H1 (cell line): ENCODE measurements around the gene SNTN. TPM values are rescaled to one million over a fixed set of nuclear protein-coding genes. Genes with fewer than 3 reads are reported as not detected.

ENCODE experiments used
- CTCF ChIA-PET: fragments of 300-600 bp; sonication (Branson Sonifier 250); formaldehyde crosslinking; loops from one replicate; lab custom pipeline; 2021; ENCODE audit not compliant: partially characterized antibody; lab: Charles Lee
- POLR2A ChIA-PET: fragments of 300-600 bp; sonication (Branson Sonifier 250); formaldehyde crosslinking; loops from one replicate; lab custom pipeline; 2021; ENCODE audit warnings: inconsistent platforms; ENCODE audit not compliant: partially characterized antibody; lab: Charles Lee
- DNase-seq, 2 experiments: peaks; one replicate each; pipeline versions ENCODE4 v3.0.0 to v3.0.0-alpha.2; 2010 to 2022; ENCODE audit warnings: low spot score in 2 of 2, low read depth in 1 of 2, mixed read lengths in 1 of 2
- FAIRE-seq: peaks from 2 replicates; lab custom pipeline; 2011; peaks lifted over from hg19 to GRCh38; lab: Jason Lieb, UNC
- H2AFZ ChIP-seq: 2 replicates; pipeline ENCODE4 v1.8.1; 2012; ENCODE audit warnings: low read length, inconsistent platforms
- H2AK5ac ChIP-seq: 2 replicates; pipeline ENCODE4 v1.6.1; 2013; ENCODE audit warnings: low read depth, low read length
- H2BK120ac ChIP-seq: replicated peaks from 2 replicates; pipeline ENCODE3; 2013; ENCODE audit warnings: low read depth, low read length, inconsistent platforms
- H2BK12ac ChIP-seq: 2 replicates; pipeline ENCODE4 v1.6.1; 2013; ENCODE audit warnings: low read depth, low read length
- H2BK15ac ChIP-seq: 2 replicates; pipeline ENCODE4 v1.6.1; 2013; ENCODE audit warnings: low read length
- H2BK20ac ChIP-seq: 2 replicates; pipeline ENCODE4 v1.6.1; 2013; ENCODE audit warnings: low read length
- H2BK5ac ChIP-seq: 2 replicates; pipeline ENCODE4 v1.6.1; 2013; ENCODE audit warnings: low read depth, low read length
- H3K14ac ChIP-seq: 2 replicates; pipeline ENCODE4 v1.6.1; 2013; ENCODE audit warnings: inconsistent platforms; ENCODE audit not compliant: insufficient read length
- H3K18ac ChIP-seq: 2 replicates; pipeline ENCODE4 v1.6.1; 2013; ENCODE audit warnings: low read length; ENCODE audit errors: extremely low read depth
- H3K23ac ChIP-seq: 2 replicates; pipeline ENCODE4 v1.6.1; 2013; ENCODE audit warnings: inconsistent platforms; ENCODE audit not compliant: insufficient read length
- H3K23me2 ChIP-seq: 2 replicates; pipeline ENCODE4 v1.6.1; 2013; ENCODE audit warnings: low read depth, low read length
- H3K27ac ChIP-seq: 2 replicates; pipeline ENCODE4 v1.6.1; 2011; ENCODE audit warnings: low read depth, low read length, inconsistent platforms
- H3K27me3 ChIP-seq, 4 experiments: replicated peaks in 1 of 4; 1 replicate in 1 of 4; 2 replicates in 3 of 4; pipeline versions ENCODE4 v1.6.1 to v1.8.1; 2011 to 2013; ENCODE audit warnings: low read length in 3 of 4, mild to moderate bottlenecking in 3 of 4, inconsistent platforms in 2 of 4, mixed read lengths in 2 of 4, moderate library complexity in 1 of 4; ENCODE audit not compliant: control insufficient read depth in 3 of 4, insufficient read depth in 3 of 4; ENCODE audit errors: extremely low read depth in 1 of 4
- H3K36me3 ChIP-seq, 4 experiments: 2 replicates each; pipeline versions ENCODE4 v1.6.1 to v1.8.1; 2011 to 2013; ENCODE audit warnings: mild to moderate bottlenecking in 4 of 4, low read length in 3 of 4, moderate library complexity in 2 of 4, control low read depth in 1 of 4, inconsistent platforms in 1 of 4; ENCODE audit not compliant: insufficient read depth in 4 of 4, control insufficient read depth in 2 of 4
- H3K4ac ChIP-seq: replicated peaks from 2 replicates; pipeline ENCODE3; 2013; ENCODE audit warnings: low read length, low read depth, mixed read lengths, inconsistent platforms; ENCODE audit not compliant: insufficient read length
- H3K4me1 ChIP-seq, 4 experiments: replicated peaks in 1 of 4; 1 replicate in 1 of 4; 2 replicates in 3 of 4; pipeline versions ENCODE4 v1.6.1 to v1.8.1; 2011 to 2013; ENCODE audit warnings: low read length in 3 of 4, inconsistent platforms in 2 of 4, mixed read lengths in 1 of 4; ENCODE audit not compliant: insufficient read depth in 4 of 4, control insufficient read depth in 3 of 4
- H3K4me2 ChIP-seq, 2 experiments: 2 replicates each; pipeline versions ENCODE4 v1.6.1 to v1.8.1; 2011 to 2013; ENCODE audit warnings: low read depth in 2 of 2, low read length in 2 of 2, control low read depth in 1 of 2, inconsistent platforms in 1 of 2, mild to moderate bottlenecking in 1 of 2; ENCODE audit not compliant: insufficient read depth in 1 of 2
- H3K4me3 ChIP-seq, 4 experiments: fragments of 200-600, 300-600 bp in 1 of 4; sonication (generic), shearing (Covaris generic), sonication (Bioruptor Twin) in 1 of 4; 2 replicates each; pipeline versions ENCODE4 v1.5.1 to v1.8.1; 2011 to 2016; ENCODE audit warnings: low read length in 4 of 4, low read depth in 3 of 4, control low read depth in 2 of 4, inconsistent platforms in 2 of 4, mild to moderate bottlenecking in 2 of 4, mixed read lengths in 1 of 4, moderate library complexity in 1 of 4; ENCODE audit not compliant: insufficient read depth in 2 of 4; ENCODE audit errors: extremely low read depth in 1 of 4
- H3K56ac ChIP-seq: replicated peaks from 2 replicates; pipeline ENCODE3; 2013; ENCODE audit warnings: low read depth, mild to moderate bottlenecking, mixed read lengths, low read length, inconsistent platforms; ENCODE audit not compliant: insufficient read length
- H3K79me1 ChIP-seq: 2 replicates; pipeline ENCODE4 v1.6.1; 2013; ENCODE audit warnings: low read depth, low read length, control low read depth
- H3K79me2 ChIP-seq, 2 experiments: 2 replicates each; pipeline versions ENCODE4 v1.6.1 to v1.8.1; 2012 to 2013; ENCODE audit warnings: low read length in 2 of 2, mild to moderate bottlenecking in 2 of 2, inconsistent platforms in 1 of 2; ENCODE audit not compliant: insufficient read depth in 2 of 2, control insufficient read depth in 1 of 2
- H3K9ac ChIP-seq, 4 experiments: replicated peaks in 1 of 4; 1 replicate in 1 of 4; 2 replicates in 3 of 4; pipeline versions ENCODE4 v1.6.1 to v1.8.1; 2011 to 2013; ENCODE audit warnings: low read depth in 3 of 4, low read length in 3 of 4, control low read depth in 2 of 4, mild to moderate bottlenecking in 2 of 4, moderate library complexity in 2 of 4, inconsistent platforms in 1 of 4; ENCODE audit errors: extremely low read depth in 1 of 4
- H3K9me3 ChIP-seq, 2 experiments: 2 replicates each; pipeline versions ENCODE4 v1.6.1 to v1.8.1; 2012 to 2013; ENCODE audit warnings: mild to moderate bottlenecking in 2 of 2, moderate library complexity in 2 of 2, control low read depth in 1 of 2, inconsistent platforms in 1 of 2, low read depth in 1 of 2, low read length in 1 of 2, mixed read lengths in 1 of 2; ENCODE audit not compliant: insufficient read depth in 2 of 2
- H4K20me1 ChIP-seq, 2 experiments: replicated peaks in 1 of 2; 2 replicates each; pipeline versions ENCODE3 to v1.8.1; 2011 to 2013; ENCODE audit warnings: inconsistent platforms in 2 of 2, low read length in 2 of 2, mild to moderate bottlenecking in 1 of 2; ENCODE audit not compliant: insufficient read depth in 2 of 2, control insufficient read depth in 1 of 2
- H4K5ac ChIP-seq: 2 replicates; pipeline ENCODE4 v1.6.1; 2013; ENCODE audit warnings: low read length, low read depth, mixed read lengths, inconsistent platforms; ENCODE audit not compliant: insufficient read length
- H4K8ac ChIP-seq: 2 replicates; pipeline ENCODE4 v1.8.0; 2013; ENCODE audit warnings: mild to moderate bottlenecking, moderate library complexity, low read length, inconsistent platforms; ENCODE audit not compliant: insufficient read depth; ENCODE audit errors: extremely low read depth
- H4K91ac ChIP-seq: replicated peaks from 2 replicates; pipeline ENCODE3; 2013; ENCODE audit warnings: low read length, mixed read lengths, inconsistent platforms; ENCODE audit not compliant: insufficient read length
- ATF3 ChIP-seq: IDR thresholded peaks from 2 replicates; pipeline ENCODE4 v1.6.1; 2011; ENCODE audit warnings: low read depth, mild to moderate bottlenecking, low read length; ENCODE audit not compliant: insufficient read depth
- BACH1 ChIP-seq: IDR thresholded peaks from 2 replicates; pipeline ENCODE4 v1.6.1; 2012; ENCODE audit warnings: low read length, improper control_type of control experiment
- CREB1 ChIP-seq: IDR thresholded peaks from 2 replicates; pipeline ENCODE4 v1.6.1; 2012; ENCODE audit warnings: inconsistent platforms
- CTCF ChIP-seq, 3 experiments: IDR thresholded peaks; 1 replicate in 2 of 3; 2 replicates in 1 of 3; pipeline versions ENCODE4 v1.5.1 to v1.6.1; 2011; ENCODE audit warnings: low read length in 3 of 3, mild to moderate bottlenecking in 3 of 3, inconsistent platforms in 2 of 3, low read depth in 1 of 3, moderate library complexity in 1 of 3; ENCODE audit not compliant: insufficient read depth in 1 of 3; ENCODE audit errors: control extremely low read depth in 1 of 3
- MAFK ChIP-seq: IDR thresholded peaks from 2 replicates; pipeline ENCODE4 v1.6.1; 2012; ENCODE audit warnings: low read depth, mild to moderate bottlenecking, improper control_type of control experiment, low read length
- RAD21 ChIP-seq, 2 experiments: IDR thresholded peaks in 1 of 2; conservative IDR thresholded peaks in 1 of 2; 2 replicates each; pipeline ENCODE4 v1.6.1; 2011; ENCODE audit warnings: low read depth in 2 of 2, low read length in 2 of 2, improper control_type of control experiment in 1 of 2, inconsistent platforms in 1 of 2, mild to moderate bottlenecking in 1 of 2, moderate library complexity in 1 of 2
- TEAD4 ChIP-seq: IDR thresholded peaks from 2 replicates; pipeline ENCODE4 v1.6.1; 2012; ENCODE audit warnings: low read depth, low read length, inconsistent platforms, mixed read lengths
- polyA plus RNA-seq, 7 experiments: library from polyadenylated mRNA; depleted of rRNA in 3 of 7; stranded (reverse) in 5 of 7; unstranded in 2 of 7; fragments of >200 nt in 5 of 7; fragments of 200-250 nt in 2 of 7; gene quantifications; 1 replicate in 5 of 7; 2 replicates in 1 of 7; 4 replicates in 1 of 7; pipeline versions ENCODE4 v1.2.1 to v1.2.3, GENCODE V29; 2011 to 2013; ENCODE audit warnings: missing spikeins in 2 of 7, mixed read lengths in 2 of 7
- total RNA-seq: library from RNA; stranded (reverse); fragmentation: NEBNext Ultra II Directional; extraction: Animal tissue kit (Norgen Biotek cat#: 25700); gene quantifications from 2 replicates; pipeline ENCODE4 v1.2.1, GENCODE V29; 2021

SNTN gene
- total and polyA plus RNA-seq, 2 of the 8 experiments (the other 6 are each of a cell fraction or from before 2014, with no cell fraction given): not detected

DNA sequence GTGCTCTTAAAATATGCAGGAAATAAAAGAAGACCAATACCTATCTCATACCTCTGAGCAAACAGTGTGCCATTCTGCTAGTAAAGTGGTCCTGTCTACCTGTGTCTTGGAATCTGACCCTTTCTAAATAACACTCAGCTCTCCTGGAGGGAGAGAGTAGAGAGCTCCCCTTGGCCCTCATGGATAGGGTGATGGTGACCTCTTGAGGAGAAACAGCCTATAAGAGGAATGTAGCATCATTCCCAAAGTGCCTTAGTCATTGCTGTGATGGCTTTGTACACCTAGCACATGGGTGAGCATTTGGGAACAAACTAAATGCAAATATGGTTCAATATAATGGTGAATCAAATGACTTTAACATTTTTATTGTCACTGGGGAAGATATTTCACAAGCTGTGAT is 10.0 kb downstream of the SNTN start:
- no peak overlapping the region for H3K18ac ChIP-seq
- POLR2A ChIA-PET: interaction anchor here (0.6 to 1.8 kb wide), 2 partner anchors 156 to 311 kb away, joined by 4 to 6 read pairs; no protein-coding TSS in a partner anchor

More for the DNA sequence above, 10.0 kb downstream of the SNTN start:
- Histone ChIP-seq H3K9ac (no peak overlapping the region), H3K14ac (no peak overlapping the region), H3K4me2 (no peak overlapping the region), H3K79me2 (no peaks in the 10 kb centered on the region)
- TF ChIP-seq BACH1 (peak; percentile 55; the same call in 1 of the 2 replicates), TEAD4 (0 out of 2 replicates have a peak, but pooled peaks have one; percentile 43), ATF3 (no peak), CREB1 (no peak), RAD21 (IDR thresholded peaks at IDR 0.05 in 1 of 2, conservative IDR thresholded peaks at IDR 0.05 in 1 of 2; ENCODE audit: low read depth in 2 of 2, low read length in 2 of 2) (peak; percentile 86 to 90), CTCF (IDR thresholded peaks at IDR 0.05; ENCODE audit: control extremely low read depth in 1 of 3, insufficient read depth in 1 of 3, low read depth in 1 of 3, low read length in 3 of 3) (peak in 2 of 3 experiments; percentile 61 to 62; a peak in 3 of 4 replicates), MAFK (peak; percentile 21; the same call in 1 of the 2 replicates)
- TF ChIP-seq, all 59 proteins: peak for 5
- CTCF ChIA-PET: interaction anchor here (0.6 to 6.7 kb wide), 25 partner anchors 8 to 997 kb away, joined by 3 to 77 read pairs (median 5); partner anchors contain the start of gene C3orf49
- H4K91ac ChIP-seq: no peak overlapping the region
- no peak overlapping the region for H2BK5ac ChIP-seq
- H3K36me3 ChIP-seq: no peaks in the 10 kb centered on the region
- H2BK15ac ChIP-seq: no peak overlapping the region
- no peaks in the 10 kb centered on the region for H3K9me3 ChIP-seq
- DNase-seq: no peak
- no peak overlapping the region for H4K5ac ChIP-seq
- H3K4me1 ChIP-seq: peaks cover 0 to 3% (median 0%) of the 10 kb centered on the region in 4 experiments; a peak in 1 of 7 replicates
- peak; percentile 32 for FAIRE-seq
- no peaks in the 10 kb centered on the region for H4K20me1 ChIP-seq
- no peak overlapping the region for H2BK12ac ChIP-seq
- no peak overlapping the region for H2BK20ac ChIP-seq
- H3K56ac ChIP-seq: no peak overlapping the region
- no peaks in the 10 kb centered on the region for H3K27me3 ChIP-seq
- H3K23me2 ChIP-seq: no peaks in the 10 kb centered on the region
- no peak overlapping the region for H3K4ac ChIP-seq
- H3K27ac ChIP-seq: no peak overlapping the region
- H2AFZ ChIP-seq: no peak overlapping the region
- H3K79me1 ChIP-seq: no peaks in the 10 kb centered on the region
- no peak overlapping the region for H2BK120ac ChIP-seq
- no peak overlapping the region for H4K8ac ChIP-seq
- H3K4me3 ChIP-seq: no peak overlapping the region
- H2AK5ac ChIP-seq: no peak overlapping the region
- H3K23ac ChIP-seq: no peak overlapping the region
